SHP77 treated with DMSO at 0.1 percent for 48 hours (cell line): ENCODE measurements around the gene IRF9.
A peak's percentile ranks its signal among the peaks of the same experiment; 100 is the strongest.
"Not testable (repeated sequence)": the region's sequence is repeated elsewhere in the genome, so short reads cannot be mapped to it uniquely, and the experiment has no call there.

Source experiments
- DNase-seq: peaks from one replicate; lab custom pipeline; 2025; lab: John Stamatoyannopoulos, UW

Gene IRF9

GRCh38 chr14:24195186-24196070, 34.4 kb downstream of the IRF9 start, which contains the start of gene TM9SF1:
Gene TM9SF1, minus strand, starts transcription at chr14:24195441. Its CDS starts 422 bp downstream, at chr14:24195019.
- DNase-seq: peak; percentile 37

GRCh38 chr14:24196071-24197055, 35.3 kb downstream of the IRF9 start:
- peak; percentile 29 for DNase-seq

- no peak for DNase-seq
Measured at GRCh38 chr14:24197056-24197450, 36.0 kb downstream of the IRF9 start.

- DNase-seq: no peak
Measured at GRCh38 chr14:24198814-24199524, 37.9 kb downstream of the IRF9 start.

GRCh38 chr14:24202538-24202937, 41.5 kb downstream of the IRF9 start:
- DNase-seq: not testable (repeated sequence)

GRCh38 chr14:24203249-24203886, 42.3 kb downstream of the IRF9 start:
- not testable (repeated sequence) for DNase-seq

- DNase-seq: no peak
Measured at GRCh38 chr14:24204163-24205146, 43.4 kb downstream of the IRF9 start.

GRCh38 chr14:24206260-24207103, 45.4 kb downstream of the IRF9 start:
- no peak for DNase-seq

- DNase-seq: no peak
Measured at GRCh38 chr14:24207104-24207551, 46.1 kb downstream of the IRF9 start.

GRCh38 chr14:24207625-24208024, 46.6 kb downstream of the IRF9 start:
- DNase-seq: no peak

- no peak for DNase-seq
Measured at GRCh38 chr14:24211311-24211710, 50.2 kb downstream of the IRF9 start.

- DNase-seq: peak; percentile 97
Measured at GRCh38 chr14:24212924-24213865, 52.1 kb downstream of the IRF9 start, which contains the start of gene CHMP4A. Gene CHMP4A, minus strand, starts transcription at chr14:24213488. Its CDS starts 49 bp downstream, at chr14:24213439.

GRCh38 chr14:24213866-24214662, 53.0 kb downstream of the IRF9 start:
- DNase-seq: no peak

- DNase-seq: peak; percentile 88
Measured at GRCh38 chr14:24215495-24216344, 54.7 kb downstream of the IRF9 start, which contains the start of gene MDP1. Gene MDP1, minus strand, starts transcription at chr14:24216066. Its CDS starts 111 bp downstream, at chr14:24215955.
